Naive thymus-derived CD4-positive, alpha-beta T cell (primary cell): Measurements from ENCODE around the gene HDAC4. TPM values are rescaled to one million over a fixed set of nuclear protein-coding genes. Genes with fewer than 3 reads are reported as not detected.

ENCODE experiments used
- ATAC-seq: fragments of 150-1000 bp; cut with Tn5 transposase; 2 replicates; pipeline ENCODE4 v1.10.0; 2021; ENCODE audit warnings: mild to moderate bottlenecking, moderate library complexity
- CTCF ChIA-PET: fragments of 350-600 bp; sonication (Branson Sonifier 250); formaldehyde crosslinking; loops from one replicate; lab custom pipeline; 2021; ENCODE audit warnings: antibody characterized with exemption; lab: Charles Lee
- POLR2A ChIA-PET: fragments of 350-600 bp; sonication (Branson Sonifier 250); formaldehyde crosslinking; loops from one replicate; lab custom pipeline; 2021; ENCODE audit warnings: antibody characterized with exemption, inconsistent platforms; lab: Charles Lee
- DNase-seq, 9 donors: peaks; one replicate each; pipeline versions ENCODE4 v3.0.0 to v3.0.0-alpha.2; 2020 to 2022; ENCODE audit warnings: mixed read lengths in 1 of 9
- H3K27ac ChIP-seq: one replicate; pipeline ENCODE4 v1.7.0; 2013; ENCODE audit warnings: mild to moderate bottlenecking, low read depth, low read length, moderate library complexity
- H3K27me3 ChIP-seq, 2 donors: one replicate each; pipeline ENCODE4 v1.7.0; 2013; ENCODE audit warnings: low read length in 2 of 2, mild to moderate bottlenecking in 2 of 2, moderate library complexity in 2 of 2; ENCODE audit not compliant: control insufficient read depth in 2 of 2, insufficient read depth in 2 of 2
- H3K36me3 ChIP-seq, 3 experiments: 1 replicate in 2 of 3; 2 replicates in 1 of 3; pipeline ENCODE4 v1.7.0; 2013; ENCODE audit warnings: low read length in 3 of 3, mild to moderate bottlenecking in 3 of 3, moderate library complexity in 1 of 3; ENCODE audit not compliant: insufficient read depth in 3 of 3, control insufficient read depth in 2 of 3
- H3K4me1 ChIP-seq, 2 donors: one replicate each; pipeline ENCODE4 v1.7.0; 2013; ENCODE audit warnings: low read length in 2 of 2, mild to moderate bottlenecking in 2 of 2, moderate library complexity in 1 of 2; ENCODE audit not compliant: control insufficient read depth in 2 of 2, insufficient read depth in 2 of 2
- H3K4me3 ChIP-seq: 2 replicates; pipeline ENCODE4 v1.7.0; 2013; ENCODE audit warnings: mild to moderate bottlenecking, low read length
- H3K9me3 ChIP-seq, 3 experiments: 1 replicate in 2 of 3; 2 replicates in 1 of 3; pipeline ENCODE4 v1.7.0; 2013; ENCODE audit warnings: low read length in 3 of 3; ENCODE audit not compliant: control insufficient read depth in 2 of 3
- H3K27ac Mint-ChIP-seq, 9 donors: one replicate each; pipeline ENCODE4 v1.8.0; 2020 to 2022; ENCODE audit warnings: mixed read lengths in 9 of 9, mild to moderate bottlenecking in 8 of 9, moderate library complexity in 5 of 9, inconsistent platforms in 2 of 9
- H3K27me3 Mint-ChIP-seq, 5 donors: one replicate each; pipeline ENCODE4 v1.8.0; 2021 to 2022; ENCODE audit warnings: mixed read lengths in 5 of 5, mild to moderate bottlenecking in 1 of 5
- H3K36me3 Mint-ChIP-seq, 5 donors: one replicate each; pipeline ENCODE4 v1.8.0; 2020 to 2022; ENCODE audit warnings: mixed read lengths in 5 of 5, mild to moderate bottlenecking in 3 of 5, inconsistent platforms in 1 of 5
- H3K4me1 Mint-ChIP-seq, 7 donors: one replicate each; pipeline ENCODE4 v1.8.0; 2020 to 2022; ENCODE audit warnings: mixed read lengths in 7 of 7, mild to moderate bottlenecking in 3 of 7, inconsistent platforms in 1 of 7
- H3K4me3 Mint-ChIP-seq, 10 donors: one replicate each; pipeline ENCODE4 v1.8.0; 2020 to 2022; ENCODE audit warnings: mild to moderate bottlenecking in 10 of 10, mixed read lengths in 10 of 10, moderate library complexity in 6 of 10, inconsistent platforms in 2 of 10
- H3K9me3 Mint-ChIP-seq, 11 donors: one replicate each; pipeline ENCODE4 v1.8.0; 2020 to 2022; ENCODE audit warnings: mixed read lengths in 11 of 11, mild to moderate bottlenecking in 4 of 11, inconsistent platforms in 1 of 11, moderate library complexity in 1 of 11
- intact Hi-C, 2 donors: fragments of 100-400 bp; cut with micrococcal nuclease; formaldehyde crosslinking; loops; one replicate each; pipeline ENCODE4 v1.15.1; 2023
- polyA plus RNA-seq, 2 donors: library from polyadenylated mRNA; unstranded; fragments of 300-500 nt; fragmentation: Illumina TruSeq; gene quantifications; one replicate each; pipeline ENCODE4 v1.2.3, GENCODE V29; 2021
- total RNA-seq, 6 experiments: library from RNA in 5 of 6; stranded (reverse) in 5 of 6; gene quantifications; 1 replicate in 5 of 6; 2 replicates in 1 of 6; pipeline ENCODE4 v1.2.3 and lab custom pipeline; 2021 to 2026

HDAC4 gene
- total and polyA plus RNA-seq, 7 experiments from 2014 or later, result 7.4 to 101 (median 55.3) TPM

GRCh38 chr2:239328351-239329191 is 72.2 kb downstream of the HDAC4 start:
- no peak for ATAC-seq
- Histone ChIP-seq H3K27ac (peak overlapping the region; percentile 68), H3K27me3 (no peaks in the 10 kb centered on the region), H3K4me3 (no peak overlapping the region), H3K36me3 (no peaks in the 10 kb centered on the region), H3K9me3 (no peaks in the 10 kb centered on the region), H3K4me1 (peaks cover 8 to 49% of the 10 kb centered on the region in 2 donors)
- peaks cover 0 to 3% (median 0%) of the 10 kb centered on the region in 5 donors for H3K27me3 Mint-ChIP-seq
- H3K4me3 Mint-ChIP-seq, result peak overlapping the region in 9 of 10 donors; percentile 55 to 77 (median 71)
- peaks cover 4 to 17% (median 12%) of the 10 kb centered on the region in 5 donors for H3K36me3 Mint-ChIP-seq
- intact Hi-C loops, result loop anchor here in 1 of 2 donors (5.0 kb wide), 1 partner anchor 54 kb away; no protein-coding TSS in a partner anchor
- ChIA-PET CTCF (interaction anchor here (0.7 kb wide), 2 partner anchors 8 to 1311 kb away, joined by 3 read pairs; no protein-coding TSS in a partner anchor), POLR2A (interaction anchor here (0.7 to 3.0 kb wide), 13 partner anchors 9 to 64 kb away, joined by 3 to 16 read pairs (median 5); no protein-coding TSS in a partner anchor)
- peaks cover 43 to 87% (median 79%) of the 10 kb centered on the region in 7 donors for H3K4me1 Mint-ChIP-seq
- DNase-seq, result peak in 2 of 9 donors; percentile 16 to 27
- H3K27ac Mint-ChIP-seq, result peak overlapping the region; percentile 89 to 100 (median 95)
- peaks cover 0 to 3% (median 0%) of the 10 kb centered on the region in 11 donors for H3K9me3 Mint-ChIP-seq

DNA sequence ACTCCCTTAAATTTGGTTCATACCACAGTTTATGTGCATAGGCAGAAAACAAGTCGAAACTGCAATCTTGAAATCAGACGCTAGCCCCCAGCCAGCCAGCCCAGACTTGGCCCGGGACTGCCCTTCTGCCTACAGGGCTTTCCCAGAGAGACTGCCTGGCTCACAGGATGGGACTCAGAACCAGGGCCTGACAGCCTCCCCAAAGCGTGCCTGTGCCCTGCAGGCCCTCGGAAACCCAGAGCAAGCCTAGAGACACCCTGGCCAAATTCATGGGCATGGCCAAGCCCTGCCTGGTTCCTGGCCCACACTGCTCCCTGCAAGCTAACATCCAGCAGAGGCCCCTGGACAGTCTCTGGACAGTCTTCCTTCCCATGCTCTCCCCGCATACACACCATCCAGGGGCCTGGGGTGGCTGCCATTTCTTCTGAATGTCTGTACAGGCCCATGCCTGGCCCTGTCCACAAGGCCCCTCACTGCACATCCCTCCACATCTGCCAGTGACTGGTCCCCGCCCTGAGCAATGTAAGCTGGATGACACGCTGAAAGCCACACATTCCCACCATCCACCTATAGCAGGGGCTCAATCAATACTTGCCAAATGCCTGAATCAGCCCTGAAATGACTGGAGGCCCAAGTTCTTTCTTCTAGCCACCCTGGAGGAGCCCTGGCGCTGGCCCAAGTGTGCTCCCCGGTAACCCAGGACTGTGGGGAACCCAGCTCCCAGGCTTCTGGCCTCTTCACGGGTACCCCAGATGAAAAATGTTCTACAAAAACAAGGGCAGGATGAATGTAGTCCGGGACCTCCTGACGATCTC is 73.1 kb downstream of the HDAC4 start:
- DNase-seq (no peak), ATAC-seq (no peak)

GRCh38 chr2:239326831-239327535 is 73.8 kb downstream of the HDAC4 start:
- Histone ChIP-seq H3K36me3 (no peaks in the 10 kb centered on the region), H3K27me3 (no peaks in the 10 kb centered on the region), H3K27ac (peak overlapping the region; percentile 68), H3K4me3 (no peak overlapping the region), H3K4me1 (peaks cover 20 to 65% of the 10 kb centered on the region in 2 donors), H3K9me3 (no peaks in the 10 kb centered on the region)
- intact Hi-C loops, result loop anchor here (1.0 to 5.0 kb wide), 11 partner anchors 9 to 74 kb away; partner anchors contain the start of gene HDAC4 (in 1 of the 2)
- POLR2A ChIA-PET, result interaction anchor here (1.0 to 3.0 kb wide), 8 partner anchors 7 to 66 kb away, joined by 3 to 16 read pairs (median 6); no protein-coding TSS in a partner anchor
- peak in 8 of 9 donors; percentile 54 to 81 (median 72) for DNase-seq
- peak; percentile 83 for ATAC-seq
- peaks cover 54 to 99% (median 89%) of the 10 kb centered on the region in 7 donors for H3K4me1 Mint-ChIP-seq
- H3K9me3 Mint-ChIP-seq, result peaks cover 0 to 3% (median 0%) of the 10 kb centered on the region in 11 donors
- peak overlapping the region; percentile 89 to 100 (median 95) for H3K27ac Mint-ChIP-seq
- no peaks in the 10 kb centered on the region for H3K27me3 Mint-ChIP-seq
- peaks cover 4 to 21% (median 12%) of the 10 kb centered on the region in 5 donors for H3K36me3 Mint-ChIP-seq
- peak overlapping the region; percentile 55 to 79 (median 71) for H3K4me3 Mint-ChIP-seq
- CTCF ChIA-PET, result interaction anchor here (1.0 kb wide), 1 partner anchor 13 kb away, joined by 4 read pairs; no protein-coding TSS in a partner anchor

More for the DNA sequence above, 73.1 kb downstream of the HDAC4 start:
- no peaks in the 10 kb centered on the region for H3K36me3 ChIP-seq
- H3K36me3 Mint-ChIP-seq, result peaks cover 4 to 21% (median 12%) of the 10 kb centered on the region in 5 donors
- ChIA-PET POLR2A (interaction anchor here (1.0 to 3.0 kb wide), 12 partner anchors 8 to 65 kb away, joined by 3 to 16 read pairs (median 5); no protein-coding TSS in a partner anchor), CTCF (interaction anchor here (0.7 to 1.0 kb wide), 2 partner anchors 12 to 1312 kb away, joined by 3 to 4 read pairs; no protein-coding TSS in a partner anchor)
- no peaks in the 10 kb centered on the region for H3K27me3 ChIP-seq
- H3K27ac Mint-ChIP-seq, result peak overlapping the region; percentile 89 to 100 (median 95)
- H3K4me1 ChIP-seq, result peaks cover 12 to 58% of the 10 kb centered on the region in 2 donors
- no peaks in the 10 kb centered on the region for H3K9me3 ChIP-seq
- intact Hi-C loops, result loop anchor here (1.0 to 5.0 kb wide), 11 partner anchors 9 to 74 kb away; partner anchors contain the start of gene HDAC4 (in 1 of the 2)
- H3K4me3 ChIP-seq, result no peak overlapping the region
- peaks cover 51 to 95% (median 84%) of the 10 kb centered on the region in 7 donors for H3K4me1 Mint-ChIP-seq
- peak overlapping the region; percentile 68 for H3K27ac ChIP-seq
- peak overlapping the region; percentile 59 to 79 (median 72) for H3K4me3 Mint-ChIP-seq
- no peaks in the 10 kb centered on the region for H3K27me3 Mint-ChIP-seq
- H3K9me3 Mint-ChIP-seq, result peaks cover 0 to 3% (median 0%) of the 10 kb centered on the region in 11 donors

- no peak for DNase-seq
- intact Hi-C loops, result loop anchor here in 1 of 2 donors (5.0 kb wide), 1 partner anchor 37 kb away; no protein-coding TSS in a partner anchor
- H3K36me3 ChIP-seq, result no peaks in the 10 kb centered on the region
- H3K27me3 ChIP-seq, result no peaks in the 10 kb centered on the region
- H3K4me1 ChIP-seq, result peaks cover 29 to 66% of the 10 kb centered on the region in 2 donors
- H3K27ac ChIP-seq, result no peak overlapping the region
- H3K4me3 ChIP-seq, result no peak overlapping the region
- Mint-ChIP-seq H3K4me1 (peaks cover 48 to 97% (median 84%) of the 10 kb centered on the region in 7 donors), H3K4me3 (peak overlapping the region in 5 of 10 donors; percentile 20 to 42 (median 36)), H3K9me3 (peaks cover 0 to 5% (median 0%) of the 10 kb centered on the region in 11 donors), H3K36me3 (peaks cover 4 to 27% (median 12%) of the 10 kb centered on the region in 5 donors), H3K27me3 (no peaks in the 10 kb centered on the region), H3K27ac (peak overlapping the region; percentile 21 to 100 (median 96))
- POLR2A ChIA-PET, result interaction anchor here (2.1 to 6.6 kb wide), 3 partner anchors 27 to 77 kb away, joined by 6 to 80 read pairs (median 9); partner anchors contain the start of gene HDAC4
- CTCF ChIA-PET, result no interaction called here
- ATAC-seq, result no peak
- H3K9me3 ChIP-seq, result no peaks in the 10 kb centered on the region
These were observed 76.4 kb downstream of the HDAC4 start for GRCh38 chr2:239324456-239324855.

- POLR2A ChIA-PET, result interaction anchor here (0.6 to 6.6 kb wide), 7 partner anchors 8 to 78 kb away, joined by 3 to 80 read pairs (median 6); partner anchors contain the start of gene HDAC4
- no peaks in the 10 kb centered on the region for H3K9me3 ChIP-seq
These were observed 77.4 kb downstream of the HDAC4 start for GRCh38 chr2:239323447-239323846.

More at GRCh38 chr2:239323447-239323846, 77.4 kb downstream of the HDAC4 start:
- Mint-ChIP-seq H3K4me1 (peaks cover 47 to 97% (median 87%) of the 10 kb centered on the region in 7 donors), H3K27me3 (no peaks in the 10 kb centered on the region), H3K27ac (peak overlapping the region; percentile 93 to 100 (median 98)), H3K36me3 (peaks cover 4 to 33% (median 12%) of the 10 kb centered on the region in 5 donors), H3K9me3 (peaks cover 0 to 5% (median 0%) of the 10 kb centered on the region in 11 donors), H3K4me3 (peak overlapping the region in 5 of 10 donors; percentile 49 to 96 (median 72))
- no peaks in the 10 kb centered on the region for H3K36me3 ChIP-seq
- H3K4me1 ChIP-seq, result peaks cover 29 to 62% of the 10 kb centered on the region in 2 donors
- peak overlapping the region; percentile 28 for H3K27ac ChIP-seq
- no peak overlapping the region for H3K4me3 ChIP-seq
- H3K27me3 ChIP-seq, result no peaks in the 10 kb centered on the region
- CTCF ChIA-PET, result interaction anchor here (1.5 kb wide), 1 partner anchor 57 kb away, joined by 3 read pairs; no protein-coding TSS in a partner anchor
- ATAC-seq (no peak), DNase-seq (peak in 1 of 9 donors; percentile 10)
- intact Hi-C loops, result loop anchor here in 1 of 2 donors (5.0 kb wide), 1 partner anchor 36 kb away; no protein-coding TSS in a partner anchor
